Activated T-cell treated with anti-CD3 and anti-CD28 coated beads, Interleukin-2, amount 50 U/mL, for 4 hours (primary cell): ENCODE measurements around the gene IQCK. TPM values are rescaled to one million over a fixed set of nuclear protein-coding genes. Genes with fewer than 3 reads are reported as not detected.

Source experiments
- ATAC-seq, 2 donors: fragments of 200-7000 bp; cut with Tn5 transposase; one replicate each; pipeline ENCODE4 v1.10.0; 2021
- DNase-seq: peaks from one replicate; pipeline ENCODE4 v3.0.0-alpha.2; 2020
- H3K27me3 Mint-ChIP-seq: one replicate; pipeline ENCODE4 v1.8.0; 2021; ENCODE audit warnings: low read depth, mixed read lengths
- H3K36me3 Mint-ChIP-seq: one replicate; pipeline ENCODE4 v1.8.0; 2022; ENCODE audit warnings: mixed read lengths; ENCODE audit not compliant: insufficient read depth
- H3K4me1 Mint-ChIP-seq: one replicate; pipeline ENCODE4 v1.8.0; 2021; ENCODE audit warnings: low read depth, mixed read lengths
- H3K4me3 Mint-ChIP-seq: one replicate; pipeline ENCODE4 v1.8.0; 2021; ENCODE audit warnings: mild to moderate bottlenecking, moderate library complexity, mixed read lengths
- H3K9me3 Mint-ChIP-seq: one replicate; pipeline ENCODE4 v1.8.0; 2021; ENCODE audit warnings: mixed read lengths
- total RNA-seq, 3 donors: library from RNA; stranded (reverse); gene quantifications; one replicate each; pipeline ENCODE4 v1.2.1, GENCODE V29; 2021

Gene IQCK
- total RNA-seq, 3 donors from 2014 or later: 3.2 to 5.4 (median 3.6) TPM

DNA sequence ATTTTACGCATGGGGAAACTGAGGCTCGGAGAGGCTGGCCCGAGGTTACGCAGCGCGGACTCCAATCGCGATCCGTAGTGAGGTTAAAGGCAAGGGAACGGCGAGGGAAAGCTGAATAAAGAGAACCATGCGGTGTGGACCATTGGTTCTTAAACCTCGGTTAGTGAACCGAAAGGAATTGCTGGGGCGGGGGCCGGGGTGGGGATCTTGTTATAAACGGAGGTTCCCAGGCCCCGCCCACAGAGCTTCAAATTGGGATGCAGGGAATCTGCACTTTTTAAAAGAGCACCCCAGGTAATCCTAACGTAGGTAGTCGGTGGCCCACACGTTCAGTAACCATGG, 524 bp downstream of the IQCK start:
- DNase-seq (no peak), ATAC-seq (no peak)
- Mint-ChIP-seq H3K4me1 (peaks cover 27% of the 10 kb centered on the region), H3K36me3 (peaks cover 11% of the 10 kb centered on the region), H3K9me3 (no peaks in the 10 kb centered on the region), H3K27me3 (no peaks in the 10 kb centered on the region), H3K4me3 (peak overlapping the region; percentile 96)

DNA sequence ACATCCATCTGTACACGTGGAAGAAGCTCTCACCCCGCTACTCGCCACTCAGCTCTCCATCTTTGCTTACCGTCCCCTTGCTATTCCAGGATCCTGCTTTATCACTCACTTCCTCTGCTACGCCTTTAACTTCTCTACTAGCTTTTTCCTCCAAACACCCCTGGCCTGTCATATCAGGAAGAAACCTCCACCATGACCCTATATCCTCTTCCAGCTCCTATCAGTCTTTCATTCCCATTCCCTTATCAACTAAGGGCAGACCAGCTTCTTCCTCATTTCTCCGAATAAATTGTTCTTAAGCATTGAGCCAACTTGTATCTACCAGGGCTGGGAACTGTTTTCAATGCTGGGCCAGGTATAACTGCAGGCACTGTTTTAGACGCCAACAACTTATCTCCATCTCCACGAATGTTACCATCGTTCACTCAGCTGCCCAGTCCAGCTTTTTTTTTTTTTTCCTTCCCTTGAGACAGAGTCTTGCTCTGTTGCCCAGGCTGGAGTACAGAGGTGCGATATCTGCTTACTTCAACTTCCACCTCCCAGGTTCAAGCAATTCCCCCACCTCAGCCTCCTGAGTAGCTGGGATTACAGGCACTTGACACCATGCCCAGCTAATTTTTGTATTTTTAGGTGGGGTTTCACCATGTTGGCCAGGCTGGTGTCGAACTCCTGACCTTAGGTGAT, 4.3 kb downstream of the IQCK start:
- ATAC-seq: no peak
- Mint-ChIP-seq H3K4me1 (peaks cover 11% of the 10 kb centered on the region), H3K9me3 (no peaks in the 10 kb centered on the region), H3K36me3 (no peaks in the 10 kb centered on the region), H3K4me3 (no peak overlapping the region), H3K27me3 (no peaks in the 10 kb centered on the region)
- DNase-seq: no peak

DNA sequence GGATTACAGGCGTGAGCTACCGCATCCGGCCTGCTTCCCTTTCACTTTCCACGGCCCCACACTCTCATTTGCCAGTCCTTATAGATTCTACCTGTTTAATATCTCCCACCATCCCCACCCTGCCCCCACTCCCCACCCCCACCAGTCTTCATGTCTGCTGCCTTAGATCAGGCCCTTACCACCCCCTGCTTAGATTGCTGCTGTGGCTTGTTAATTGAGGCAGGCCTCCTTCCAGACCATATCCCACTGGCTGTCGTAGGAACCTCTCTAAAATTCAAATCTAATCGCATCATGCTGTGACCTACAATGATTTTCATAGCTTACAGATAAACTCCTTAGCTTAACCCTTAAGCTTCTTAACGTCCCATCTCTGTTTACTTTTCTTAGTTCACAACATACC, 4.9 kb downstream of the IQCK start:
- H3K9me3 Mint-ChIP-seq: no peaks in the 10 kb centered on the region
- peaks cover 11% of the 10 kb centered on the region for H3K4me1 Mint-ChIP-seq
- DNase-seq: no peak
- no peak for ATAC-seq
- H3K36me3 Mint-ChIP-seq: no peaks in the 10 kb centered on the region
- no peaks in the 10 kb centered on the region for H3K27me3 Mint-ChIP-seq
- H3K4me3 Mint-ChIP-seq: no peak overlapping the region

DNA sequence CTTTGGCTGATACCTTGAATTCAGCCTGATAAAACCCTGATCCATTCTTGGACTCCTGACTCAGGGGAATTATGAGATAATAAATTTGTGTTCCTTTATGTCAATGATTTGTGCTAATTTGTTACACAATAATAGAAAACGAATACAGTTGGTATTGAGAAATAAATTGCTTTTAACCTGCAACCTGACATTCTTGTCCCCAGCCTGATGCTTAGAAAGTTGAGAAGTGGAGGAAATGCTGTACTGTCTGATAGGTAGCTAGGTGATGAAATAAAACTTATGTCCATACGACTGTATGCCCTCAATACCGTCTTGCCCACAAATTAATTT, 10.5 kb downstream of the IQCK start:
- no peaks in the 10 kb centered on the region for H3K9me3 Mint-ChIP-seq
- no peak overlapping the region for H3K4me3 Mint-ChIP-seq
- H3K27me3 Mint-ChIP-seq: no peaks in the 10 kb centered on the region
- H3K36me3 Mint-ChIP-seq: no peaks in the 10 kb centered on the region
- DNase-seq (no peak), ATAC-seq (no peak)
- H3K4me1 Mint-ChIP-seq: peaks cover 2% of the 10 kb centered on the region

DNA sequence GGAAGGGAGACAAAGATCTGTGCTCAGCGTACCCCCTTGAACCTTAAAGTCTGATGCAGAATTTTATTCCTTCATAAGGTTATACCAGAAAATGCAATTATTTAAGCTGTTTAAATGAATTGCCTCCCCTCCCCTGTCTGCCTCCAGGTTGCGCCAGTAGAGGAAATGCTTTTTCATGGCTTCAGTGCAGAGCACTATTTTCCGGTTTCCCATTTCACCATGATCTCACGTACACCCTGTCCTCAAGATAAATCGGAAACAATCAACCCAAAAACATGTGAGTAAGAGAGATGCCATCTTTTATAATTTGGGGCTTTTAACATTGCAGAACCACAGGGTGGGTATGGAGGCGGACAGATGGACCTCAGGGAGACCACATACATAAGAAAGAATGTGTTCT, 15.5 kb downstream of the IQCK start:
- Mint-ChIP-seq H3K27me3 (no peaks in the 10 kb centered on the region), H3K36me3 (no peaks in the 10 kb centered on the region), H3K9me3 (no peaks in the 10 kb centered on the region), H3K4me3 (no peak overlapping the region), H3K4me1 (no peaks in the 10 kb centered on the region)
- ATAC-seq (no peak), DNase-seq (no peak)

DNA sequence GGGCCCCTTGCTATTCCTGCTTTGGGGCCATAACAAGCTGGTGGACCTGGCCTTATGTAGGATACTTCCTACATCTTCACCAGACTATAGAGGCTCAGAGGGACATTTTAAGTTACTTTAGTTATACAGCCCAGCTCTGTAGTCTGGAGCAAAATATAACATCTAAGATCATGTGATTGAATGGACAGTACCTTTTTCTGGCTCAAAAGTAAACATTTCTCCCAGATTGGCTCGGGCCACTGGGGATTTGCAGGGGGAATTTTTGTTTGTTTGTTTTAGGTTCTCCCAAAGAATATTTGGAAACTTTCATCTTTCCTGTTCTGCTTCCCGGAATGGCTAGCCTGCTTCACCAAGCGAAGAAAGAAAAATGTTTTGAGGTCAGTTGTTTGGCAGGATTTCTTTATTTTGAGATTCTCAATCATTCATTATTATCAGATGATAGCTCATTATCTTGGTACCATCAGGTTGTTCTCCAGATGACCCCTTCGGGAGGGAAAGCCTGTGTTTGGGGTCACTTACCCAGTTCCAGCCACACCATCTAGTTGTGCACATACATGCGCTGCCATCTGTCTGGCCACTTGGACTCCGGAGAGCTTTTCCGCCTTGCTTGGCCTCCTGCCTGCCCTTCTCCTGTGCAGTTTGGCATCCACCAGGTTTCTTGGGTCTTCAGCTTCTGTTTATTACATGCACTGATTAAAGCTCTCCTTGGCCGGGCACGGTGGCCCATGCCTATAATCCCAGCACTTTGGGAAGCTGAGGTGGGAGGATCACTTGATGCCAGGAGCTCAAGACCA, 17.2 kb downstream of the IQCK start:
- DNase-seq: no peak
- Mint-ChIP-seq H3K4me3 (no peak overlapping the region), H3K9me3 (no peaks in the 10 kb centered on the region), H3K27me3 (no peaks in the 10 kb centered on the region), H3K36me3 (no peaks in the 10 kb centered on the region), H3K4me1 (no peaks in the 10 kb centered on the region)
- ATAC-seq: no peak

DNA sequence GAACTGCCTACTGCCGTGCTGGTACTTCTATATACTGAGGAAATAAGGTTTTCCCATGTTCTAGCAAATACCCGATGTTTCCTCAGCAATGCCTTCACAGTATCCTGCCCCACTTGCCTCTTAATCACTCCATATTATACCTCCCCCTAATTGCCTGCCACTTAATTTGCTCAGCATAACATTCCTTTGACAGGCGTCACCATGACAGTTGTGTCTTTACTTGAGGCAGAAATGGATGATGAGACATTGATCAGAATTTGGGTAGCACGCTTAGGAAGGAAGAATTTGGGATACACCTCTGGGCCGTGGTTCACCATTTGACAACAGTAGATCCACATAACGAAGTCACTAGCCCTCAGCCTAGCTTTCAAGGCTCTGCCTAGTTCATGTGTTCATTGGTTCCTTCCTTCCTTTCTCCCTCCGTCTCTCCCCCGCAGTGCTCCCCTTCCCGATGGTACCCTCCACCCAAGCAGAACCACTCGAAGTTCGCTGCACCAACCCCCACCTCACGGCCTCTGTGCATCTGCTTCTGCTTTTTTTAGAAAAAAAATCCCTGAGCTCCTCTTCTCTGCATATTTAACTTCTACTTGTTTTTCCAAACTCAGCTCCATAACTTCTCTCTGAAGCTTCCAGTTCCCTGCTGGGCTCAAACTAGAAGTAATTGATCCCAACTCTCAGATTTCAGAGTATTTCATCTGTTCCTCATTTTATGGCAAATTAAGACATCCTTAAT, 19.4 kb downstream of the IQCK start:
- no peaks in the 10 kb centered on the region for H3K36me3 Mint-ChIP-seq
- no peaks in the 10 kb centered on the region for H3K27me3 Mint-ChIP-seq
- H3K4me1 Mint-ChIP-seq: no peaks in the 10 kb centered on the region
- DNase-seq: no peak
- no peaks in the 10 kb centered on the region for H3K9me3 Mint-ChIP-seq
- ATAC-seq: no peak
- no peak overlapping the region for H3K4me3 Mint-ChIP-seq

DNA sequence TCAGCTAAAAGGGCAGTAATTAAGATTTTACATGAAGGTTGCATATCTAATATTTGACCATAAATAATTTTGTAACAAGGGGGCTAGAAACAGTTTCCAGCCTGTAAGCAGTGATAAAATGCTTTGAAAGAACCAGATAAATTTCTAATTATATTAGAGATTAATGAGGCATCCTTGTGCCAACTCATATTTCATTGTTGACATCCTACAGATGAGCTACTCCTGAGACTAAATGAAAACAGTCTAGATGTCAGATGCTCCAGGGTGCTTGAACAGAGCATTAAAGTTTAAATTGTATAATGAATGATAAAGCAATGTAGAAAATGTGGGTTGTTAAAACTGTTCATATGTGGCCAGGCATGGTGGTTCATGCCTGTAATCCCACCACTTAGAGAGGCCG, 23.3 kb downstream of the IQCK start:
- no peaks in the 10 kb centered on the region for H3K36me3 Mint-ChIP-seq

DNA sequence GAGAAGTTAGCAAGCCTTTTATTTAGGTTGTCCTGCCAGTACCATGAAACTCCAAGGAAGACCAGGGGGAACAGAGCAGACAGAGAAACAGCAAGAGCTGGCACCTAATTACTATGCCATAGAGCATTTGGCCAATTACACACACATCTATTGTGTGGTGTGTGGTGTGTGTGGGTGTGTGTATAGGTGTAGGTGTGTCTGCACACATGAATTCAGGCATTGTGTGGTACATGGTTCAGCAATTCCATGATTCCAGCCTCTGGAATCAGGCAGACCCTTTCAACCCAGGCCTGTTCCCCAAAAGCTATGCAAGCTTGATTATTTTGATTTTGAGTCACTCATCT, 25.7 kb downstream of the IQCK start:
- no peak for ATAC-seq
- Mint-ChIP-seq H3K4me3 (no peak overlapping the region), H3K4me1 (no peaks in the 10 kb centered on the region), H3K9me3 (no peaks in the 10 kb centered on the region), H3K36me3 (no peaks in the 10 kb centered on the region), H3K27me3 (no peaks in the 10 kb centered on the region)
- DNase-seq: no peak

More for the DNA sequence above, 23.3 kb downstream of the IQCK start:
- no peak overlapping the region for H3K4me3 Mint-ChIP-seq
- no peaks in the 10 kb centered on the region for H3K9me3 Mint-ChIP-seq
- ATAC-seq (no peak), DNase-seq (no peak)
- H3K4me1 Mint-ChIP-seq: no peaks in the 10 kb centered on the region
- no peaks in the 10 kb centered on the region for H3K27me3 Mint-ChIP-seq

DNA sequence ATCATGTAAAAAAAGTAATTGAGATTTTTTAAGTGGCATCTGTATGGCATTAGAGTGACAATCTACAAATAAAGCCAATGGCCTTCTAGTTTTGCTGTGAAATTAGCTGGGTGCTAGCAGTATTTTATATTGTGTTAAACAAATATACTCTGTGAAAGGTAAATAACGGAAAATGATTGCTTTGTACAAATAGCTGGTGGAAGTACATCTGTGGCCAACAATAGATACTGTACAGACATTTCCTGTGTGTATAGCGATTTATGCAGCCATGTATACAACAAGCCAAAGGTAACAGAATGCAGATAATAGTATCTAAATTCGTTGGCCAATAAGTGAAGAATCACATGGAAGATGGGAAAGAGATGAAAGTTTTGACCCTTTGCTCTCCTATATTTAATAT, 26.6 kb downstream of the IQCK start:
- Mint-ChIP-seq H3K27me3 (no peaks in the 10 kb centered on the region), H3K4me1 (no peaks in the 10 kb centered on the region), H3K4me3 (no peak overlapping the region), H3K36me3 (no peaks in the 10 kb centered on the region), H3K9me3 (no peaks in the 10 kb centered on the region)
- ATAC-seq: no peak
- no peak for DNase-seq

DNA sequence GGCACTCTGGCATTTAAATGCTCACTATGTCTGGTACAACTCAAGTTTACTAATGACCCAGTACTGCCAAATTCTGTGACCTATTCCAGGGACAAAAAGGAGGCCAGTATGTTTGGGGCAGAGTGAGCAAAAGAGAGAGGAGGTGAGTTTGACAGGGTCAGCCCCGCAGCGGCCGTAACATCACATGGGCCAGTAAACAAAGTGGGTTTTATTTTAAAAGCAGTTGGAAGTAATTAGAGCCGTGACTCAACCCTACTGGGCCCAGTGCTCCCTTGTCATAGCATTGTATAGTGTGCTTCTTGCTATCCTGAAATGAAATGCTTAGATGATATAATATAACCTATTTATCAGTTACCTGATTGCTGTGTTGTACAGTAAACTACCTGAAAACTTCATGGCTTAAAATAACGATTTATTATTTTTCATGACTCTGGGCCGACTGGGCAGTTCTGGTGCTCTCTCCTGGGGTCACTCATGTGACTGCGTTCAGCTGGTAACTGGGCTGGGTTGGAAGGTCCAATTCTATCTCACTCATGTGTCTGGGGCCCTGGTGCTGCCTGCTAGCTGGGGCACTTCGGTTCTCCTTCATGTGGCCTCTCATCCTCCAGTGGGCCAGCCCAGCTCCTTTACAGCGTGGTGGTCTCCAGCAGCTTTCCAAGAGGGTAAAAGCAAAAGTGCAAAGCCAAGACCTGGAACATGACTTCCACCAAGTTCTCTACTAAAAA, 27.4 kb downstream of the IQCK start:
- no peaks in the 10 kb centered on the region for H3K36me3 Mint-ChIP-seq
- ATAC-seq: no peak
- DNase-seq: no peak
- H3K9me3 Mint-ChIP-seq: no peaks in the 10 kb centered on the region
- no peaks in the 10 kb centered on the region for H3K4me1 Mint-ChIP-seq
- H3K27me3 Mint-ChIP-seq: no peaks in the 10 kb centered on the region
- no peak overlapping the region for H3K4me3 Mint-ChIP-seq

DNA sequence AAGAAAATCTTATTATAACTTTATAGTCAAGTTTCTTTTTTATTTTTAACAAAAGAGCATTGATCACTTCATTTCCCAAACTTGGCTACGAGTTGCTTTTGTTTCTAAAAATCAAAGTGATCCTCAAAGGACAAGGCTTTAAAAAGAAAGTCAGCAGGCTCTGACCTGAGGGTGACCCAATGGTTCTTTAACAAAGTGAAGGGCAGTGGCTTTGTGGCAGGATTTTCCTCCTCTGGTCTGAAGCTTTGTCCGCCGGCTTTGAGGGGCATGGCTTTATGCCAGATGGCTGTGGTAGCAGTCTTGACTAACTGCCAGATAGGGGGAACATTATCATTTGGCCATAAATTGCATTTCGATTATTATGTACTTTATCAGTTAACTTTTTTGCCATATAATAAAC, 28.5 kb downstream of the IQCK start:
- no peak overlapping the region for H3K4me3 Mint-ChIP-seq
- no peaks in the 10 kb centered on the region for H3K27me3 Mint-ChIP-seq
- DNase-seq (no peak), ATAC-seq (no peak)
- no peaks in the 10 kb centered on the region for H3K9me3 Mint-ChIP-seq
- H3K36me3 Mint-ChIP-seq: no peaks in the 10 kb centered on the region
- H3K4me1 Mint-ChIP-seq: no peaks in the 10 kb centered on the region

DNA sequence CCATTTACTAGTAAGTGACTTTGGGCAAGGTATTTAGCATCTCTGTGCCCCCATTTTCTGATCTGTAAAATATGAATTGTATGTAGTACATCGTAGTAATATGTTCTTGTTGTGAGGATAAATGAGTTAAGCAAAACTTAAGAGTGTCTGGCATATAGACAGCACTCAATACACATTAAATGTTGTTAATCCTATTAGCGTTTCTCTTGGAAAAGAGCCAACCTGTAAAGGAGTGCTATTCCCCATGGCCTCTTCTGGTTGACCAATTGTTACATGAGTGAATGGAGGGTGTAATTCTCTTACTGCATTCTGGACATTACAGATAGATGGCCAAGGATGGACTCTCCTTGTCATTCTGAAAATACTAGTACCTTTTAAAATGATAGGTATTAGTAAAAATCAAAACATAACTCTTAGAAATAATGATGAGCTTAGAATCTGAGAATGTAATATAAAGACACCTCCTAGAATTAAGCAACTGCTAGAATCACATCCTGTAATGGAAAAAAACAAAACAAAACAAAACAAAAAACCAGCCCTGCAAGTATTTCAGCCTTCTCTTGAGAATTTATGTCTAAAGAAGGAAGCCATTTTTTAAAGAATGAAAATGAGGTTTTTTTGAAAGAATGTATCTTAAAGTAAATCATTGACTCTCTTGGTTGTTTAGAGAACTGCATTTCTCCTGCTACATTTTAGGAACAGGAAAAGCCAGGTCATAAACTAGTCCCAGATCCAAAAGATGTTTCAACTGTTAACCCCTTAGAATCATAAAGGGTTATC, 30.5 kb downstream of the IQCK start:
- H3K27me3 Mint-ChIP-seq: no peaks in the 10 kb centered on the region
- no peaks in the 10 kb centered on the region for H3K9me3 Mint-ChIP-seq
- DNase-seq: no peak
- H3K4me3 Mint-ChIP-seq: no peak overlapping the region
- ATAC-seq: no peak
- H3K36me3 Mint-ChIP-seq: no peaks in the 10 kb centered on the region
- no peaks in the 10 kb centered on the region for H3K4me1 Mint-ChIP-seq

DNA sequence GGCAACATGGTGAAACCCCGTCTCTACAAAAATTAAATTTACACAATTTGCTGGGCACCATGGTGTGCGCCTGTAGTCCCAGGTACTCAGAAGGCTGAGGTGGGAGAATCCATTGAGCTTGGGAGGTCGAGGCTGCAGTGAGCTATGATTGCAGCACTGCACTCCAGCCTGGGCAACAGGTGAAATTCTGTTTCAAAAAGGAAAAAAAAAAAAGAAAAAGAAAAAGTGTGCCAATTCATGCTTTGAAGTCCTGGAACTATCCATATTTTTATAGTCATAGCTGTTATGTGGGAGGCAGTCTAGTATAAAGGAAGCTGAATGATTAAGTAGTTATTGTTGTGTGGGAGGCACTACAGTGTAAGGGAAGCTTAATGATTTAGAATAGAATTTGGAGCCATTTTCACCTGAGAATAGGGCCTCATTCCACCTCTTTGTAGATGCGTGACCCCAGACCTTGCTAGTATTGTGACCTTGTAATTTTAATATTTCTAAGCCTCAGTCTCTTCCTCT, 31.6 kb downstream of the IQCK start:
- Mint-ChIP-seq H3K9me3 (no peaks in the 10 kb centered on the region), H3K4me1 (no peaks in the 10 kb centered on the region), H3K4me3 (no peak overlapping the region), H3K27me3 (no peaks in the 10 kb centered on the region), H3K36me3 (no peaks in the 10 kb centered on the region)
- ATAC-seq: no peak
- no peak for DNase-seq
